Left forelimb (tissue), 1 donor: ENCODE measurements around the gene MNX1.

Source experiments
- DNase-seq: peaks from one replicate; pipeline ENCODE4 v3.0.0-alpha.2; 2018; ENCODE audit warnings: low spot score

The MNX1 gene

GRCh38 chr7:157032644-157033482, 22.4 kb upstream of the MNX1 start:
- no peak for DNase-seq

GRCh38 chr7:157032128-157032527, 21.7 kb upstream of the MNX1 start:
- DNase-seq, result no peak

GRCh38 chr7:157028199-157028903, 17.9 kb upstream of the MNX1 start:
- no peak for DNase-seq

GRCh38 chr7:157027568-157028198, 17.2 kb upstream of the MNX1 start:
- no peak for DNase-seq

GRCh38 chr7:157024716-157025115, 14.3 kb upstream of the MNX1 start:
- DNase-seq, result no peak

GRCh38 chr7:157023589-157023905, 13.1 kb upstream of the MNX1 start:
- no peak for DNase-seq

GRCh38 chr7:157022681-157023588, 12.5 kb upstream of the MNX1 start:
- DNase-seq, result no peak

GRCh38 chr7:157021871-157022680, 11.6 kb upstream of the MNX1 start:
- DNase-seq, result peak; percentile 56

- DNase-seq, result peak; percentile 40
These were observed 10.8 kb upstream of the MNX1 start for GRCh38 chr7:157021071-157021870.

- DNase-seq, result peak; percentile 58
These were observed 10.1 kb upstream of the MNX1 start for GRCh38 chr7:157020514-157021070.

GRCh38 chr7:157019718-157020451, 9.4 kb upstream of the MNX1 start:
- DNase-seq, result peak; percentile 55

- no peak for DNase-seq
These were observed 8.6 kb upstream of the MNX1 start for GRCh38 chr7:157018997-157019608.

GRCh38 chr7:157018328-157018996, 8.0 kb upstream of the MNX1 start:
- peak; percentile 46 for DNase-seq

- peak; percentile 59 for DNase-seq
These were observed 7.3 kb upstream of the MNX1 start for GRCh38 chr7:157017603-157018327.

- no peak for DNase-seq
These were observed 6.7 kb upstream of the MNX1 start for GRCh38 chr7:157017149-157017548.

GRCh38 chr7:157016352-157017041, 6.0 kb upstream of the MNX1 start:
- DNase-seq, result no peak

- DNase-seq, result no peak
These were observed 5.5 kb upstream of the MNX1 start for GRCh38 chr7:157016024-157016351.
